ENCODE data around the gene TNFSF18. TPM values are rescaled to one million over a fixed set of nuclear protein-coding genes. Genes with fewer than 3 reads are reported as not detected.
"Not testable (repeated sequence)": the region's sequence is repeated elsewhere in the genome, so short reads cannot be mapped to it uniquely, and the experiment has no call there.

Gene TNFSF18
- total RNA-seq, 1 donor from 2014 or later = not detected

DNA sequence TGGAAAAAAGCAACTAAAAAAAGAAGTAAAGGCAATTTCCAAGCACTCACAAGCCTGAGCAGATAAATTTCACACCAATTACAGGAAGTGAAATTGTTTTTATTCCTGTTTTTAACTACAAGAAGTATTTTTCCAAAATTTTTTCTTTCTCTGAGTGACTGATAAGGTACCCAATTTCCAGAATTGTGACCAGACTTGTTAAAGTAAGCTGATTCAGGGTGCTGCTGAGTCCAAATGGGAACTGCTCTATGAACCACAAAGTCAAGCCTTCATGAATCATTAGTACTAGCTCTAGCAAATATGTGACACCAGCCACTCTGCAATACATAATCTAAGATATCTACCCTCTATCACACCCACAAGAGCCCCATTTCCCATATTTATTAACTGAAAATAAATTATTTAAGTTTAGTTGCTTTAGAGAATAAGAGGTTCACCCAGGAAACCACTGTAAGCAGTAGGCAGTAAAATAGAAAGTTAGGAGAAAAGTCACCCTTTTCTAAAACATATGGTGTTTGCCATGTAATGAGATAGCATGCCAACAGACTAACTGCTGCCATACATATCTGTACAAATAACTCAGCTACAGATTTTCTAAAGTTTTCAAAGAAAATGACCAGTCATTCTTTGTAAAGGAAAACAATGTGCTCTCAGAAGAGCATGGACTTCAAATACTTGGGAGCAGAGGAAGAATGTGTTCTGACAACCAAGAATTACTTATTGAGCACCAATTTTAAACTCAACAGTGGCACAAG, 43.1 kb upstream of the TNFSF18 start:
- no peak for DNase-seq
- H3K4me3 ChIP-seq = no peak overlapping the region
- intact Hi-C loops (cut with DNase I) = no loop called here
- no peak for ATAC-seq
- TF ChIP-seq, protein P1, sequence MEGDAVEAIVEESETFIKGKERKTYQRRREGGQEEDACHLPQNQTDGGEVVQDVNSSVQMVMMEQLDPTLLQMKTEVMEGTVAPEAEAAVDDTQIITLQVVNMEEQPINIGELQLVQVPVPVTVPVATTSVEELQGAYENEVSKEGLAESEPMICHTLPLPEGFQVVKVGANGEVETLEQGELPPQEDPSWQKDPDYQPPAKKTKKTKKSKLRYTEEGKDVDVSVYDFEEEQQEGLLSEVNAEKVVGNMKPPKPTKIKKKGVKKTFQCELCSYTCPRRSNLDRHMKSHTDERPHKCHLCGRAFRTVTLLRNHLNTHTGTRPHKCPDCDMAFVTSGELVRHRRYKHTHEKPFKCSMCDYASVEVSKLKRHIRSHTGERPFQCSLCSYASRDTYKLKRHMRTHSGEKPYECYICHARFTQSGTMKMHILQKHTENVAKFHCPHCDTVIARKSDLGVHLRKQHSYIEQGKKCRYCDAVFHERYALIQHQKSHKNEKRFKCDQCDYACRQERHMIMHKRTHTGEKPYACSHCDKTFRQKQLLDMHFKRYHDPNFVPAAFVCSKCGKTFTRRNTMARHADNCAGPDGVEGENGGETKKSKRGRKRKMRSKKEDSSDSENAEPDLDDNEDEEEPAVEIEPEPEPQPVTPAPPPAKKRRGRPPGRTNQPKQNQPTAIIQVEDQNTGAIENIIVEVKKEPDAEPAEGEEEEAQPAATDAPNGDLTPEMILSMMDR (IDR thresholded peaks at IDR 0.05) = no peak
- H3K9me3 ChIP-seq = no peaks in the 10 kb centered on the region
- H3K4me1 ChIP-seq = no peaks in the 10 kb centered on the region
- no peak overlapping the region for H3K27ac ChIP-seq
- no peaks in the 10 kb centered on the region for H3K27me3 ChIP-seq
- no peaks in the 10 kb centered on the region for H3K36me3 ChIP-seq

DNA sequence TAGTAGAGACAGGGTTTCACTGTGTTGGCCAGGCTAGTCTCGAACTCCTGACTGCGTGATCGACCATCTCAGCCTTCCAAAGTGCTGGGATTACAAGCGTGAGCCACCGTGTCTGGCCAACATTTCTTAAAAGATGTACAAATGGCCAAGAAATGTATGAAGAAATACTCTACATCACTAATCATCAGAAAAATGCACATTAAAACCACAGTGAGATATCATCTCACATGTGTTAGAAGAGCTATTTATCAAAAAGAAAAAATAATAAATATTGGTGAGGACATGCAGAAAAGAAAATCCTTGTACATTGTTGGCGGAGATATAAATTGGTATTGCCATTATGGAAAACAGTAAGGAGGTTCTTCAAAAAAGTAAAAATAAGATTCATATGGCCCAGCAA, 33.6 kb upstream of the TNFSF18 start:
- intact Hi-C loops (cut with DNase I) = no loop called here
- Histone ChIP-seq H3K36me3 (no peaks in the 10 kb centered on the region), H3K4me3 (no peak overlapping the region), H3K4me1 (no peaks in the 10 kb centered on the region), H3K27me3 (no peaks in the 10 kb centered on the region), H3K27ac (no peak overlapping the region), H3K9me3 (no peaks in the 10 kb centered on the region)
- DNase-seq = no peak
- ATAC-seq = no peak
- TF ChIP-seq, protein P1 (IDR thresholded peaks at IDR 0.05) = no peak

- intact Hi-C loops (cut with DNase I) = no loop called here
- no peak for ATAC-seq
- H3K27ac ChIP-seq = no peak overlapping the region
- H3K9me3 ChIP-seq = no peaks in the 10 kb centered on the region
- no peaks in the 10 kb centered on the region for H3K4me1 ChIP-seq
- TF ChIP-seq, protein P1 (IDR thresholded peaks at IDR 0.05) = no peak
- H3K27me3 ChIP-seq = no peaks in the 10 kb centered on the region
- no peak for DNase-seq
- H3K36me3 ChIP-seq = no peaks in the 10 kb centered on the region
- no peak overlapping the region for H3K4me3 ChIP-seq
Observed at GRCh38 chr1:173082913-173083312, 32.2 kb upstream of the TNFSF18 start.

- DNase-seq; H3K9me3 ChIP-seq; intact Hi-C loops (cut with DNase I); H3K27ac ChIP-seq; H3K4me1 ChIP-seq; H3K4me3 ChIP-seq; ATAC-seq; H3K36me3 ChIP-seq; H3K27me3 ChIP-seq: not testable (repeated sequence)
Observed at GRCh38 chr1:173074217-173074616, 23.5 kb upstream of the TNFSF18 start.

DNA sequence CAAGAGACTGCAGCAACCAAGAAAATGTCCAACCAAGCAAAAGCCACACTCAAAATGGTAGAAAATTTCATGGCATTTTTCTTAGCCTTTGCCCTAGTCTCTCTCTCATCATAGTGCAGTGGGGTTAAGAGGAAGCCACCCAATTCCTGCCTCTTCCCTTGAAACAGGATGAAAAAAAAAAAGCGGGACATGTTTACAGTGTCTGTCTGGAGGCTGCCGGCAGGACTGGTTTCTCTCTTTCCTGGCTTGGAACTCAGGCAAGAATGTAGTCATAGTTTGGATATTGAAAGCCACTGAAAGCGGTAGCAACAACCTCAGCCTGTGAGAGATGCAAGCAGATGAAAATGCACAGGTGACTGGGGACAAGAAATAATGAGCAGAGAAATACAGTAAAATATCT, 13.3 kb upstream of the TNFSF18 start:
- Histone ChIP-seq H3K9me3 (no peaks in the 10 kb centered on the region), H3K36me3 (no peaks in the 10 kb centered on the region), H3K4me1 (peaks cover 8% of the 10 kb centered on the region), H3K27ac (no peak overlapping the region), H3K4me3 (no peak overlapping the region), H3K27me3 (no peaks in the 10 kb centered on the region)
- TF ChIP-seq, protein P1 (IDR thresholded peaks at IDR 0.05) = no peak
- ATAC-seq = no peak
- no peak for DNase-seq
- intact Hi-C loops (cut with DNase I) = no loop called here

DNA sequence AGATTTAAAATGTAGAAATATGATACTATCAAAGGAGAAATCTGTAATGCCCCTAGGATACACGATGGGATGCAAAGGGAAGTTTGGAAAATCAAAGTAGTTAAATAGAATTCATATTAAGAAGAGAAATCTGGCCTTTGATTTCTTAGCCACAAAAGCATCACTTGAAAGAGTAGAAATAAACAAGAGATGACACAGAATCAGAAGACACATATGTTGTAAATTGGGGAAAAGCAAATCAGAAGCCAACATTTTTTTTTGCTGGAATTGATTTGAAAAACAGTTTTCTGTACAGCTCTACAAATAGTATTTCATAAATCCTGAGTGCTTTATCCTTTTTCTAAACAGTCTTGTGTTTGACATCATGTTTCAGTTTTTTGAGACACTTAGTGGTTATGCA, 12.4 kb upstream of the TNFSF18 start:
- peaks cover 8% of the 10 kb centered on the region for H3K4me1 ChIP-seq
- no peaks in the 10 kb centered on the region for H3K36me3 ChIP-seq
- H3K27ac ChIP-seq = no peak overlapping the region
- ATAC-seq = no peak
- DNase-seq = no peak
- intact Hi-C loops (cut with DNase I) = no loop called here
- no peaks in the 10 kb centered on the region for H3K9me3 ChIP-seq
- TF ChIP-seq, protein P1 (IDR thresholded peaks at IDR 0.05) = no peak
- no peak overlapping the region for H3K4me3 ChIP-seq
- H3K27me3 ChIP-seq = no peaks in the 10 kb centered on the region
